GM19023 (cell line): ENCODE measurements around the gene ZNF609.

Source experiments
- ATAC-seq: cut with Tn5 transposase; IDR thresholded peaks from one replicate; pipeline ENCODE4 v1.9.1; 2021; ENCODE audit warnings: mild to moderate bottlenecking, moderate library complexity; ENCODE audit not compliant: unreplicated experiment

The ZNF609 gene

DNA sequence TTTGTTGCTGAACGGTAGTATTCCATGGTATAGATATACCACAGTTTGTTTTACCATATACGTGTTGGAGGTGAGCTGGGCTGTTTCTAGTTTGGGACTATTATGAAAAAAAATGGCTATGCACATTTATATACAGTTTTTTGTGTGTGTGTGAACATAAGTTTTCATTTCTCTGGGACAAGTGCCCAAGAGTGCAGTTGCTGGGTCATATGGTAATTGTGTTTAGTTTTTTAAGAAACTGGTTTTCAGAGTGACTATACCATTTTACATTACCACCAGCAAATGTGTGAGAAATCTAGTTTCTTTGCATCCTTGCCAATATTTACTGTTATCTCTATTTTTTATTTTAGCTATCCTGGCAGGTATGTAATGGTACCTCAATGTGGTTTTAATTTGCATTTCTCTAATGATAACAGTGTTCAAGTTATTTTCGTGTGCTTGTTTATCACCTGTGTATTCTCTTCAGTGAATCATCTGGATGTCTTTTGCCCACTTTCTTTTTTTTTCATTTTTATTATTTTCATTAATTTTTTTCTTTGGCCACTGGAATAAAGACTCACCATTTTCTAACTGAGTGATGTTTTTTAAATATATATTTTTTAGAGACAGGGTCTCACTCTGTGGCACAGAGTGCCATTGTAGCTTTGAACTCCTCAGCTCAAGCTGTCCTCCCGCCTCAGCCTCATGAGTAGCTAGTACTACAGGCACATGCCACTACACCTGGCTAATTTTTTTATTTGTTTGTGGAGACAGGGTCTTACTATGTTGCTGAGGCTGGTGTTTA is 75.3 kb downstream of the ZNF609 start:
- ATAC-seq: no peak

DNA sequence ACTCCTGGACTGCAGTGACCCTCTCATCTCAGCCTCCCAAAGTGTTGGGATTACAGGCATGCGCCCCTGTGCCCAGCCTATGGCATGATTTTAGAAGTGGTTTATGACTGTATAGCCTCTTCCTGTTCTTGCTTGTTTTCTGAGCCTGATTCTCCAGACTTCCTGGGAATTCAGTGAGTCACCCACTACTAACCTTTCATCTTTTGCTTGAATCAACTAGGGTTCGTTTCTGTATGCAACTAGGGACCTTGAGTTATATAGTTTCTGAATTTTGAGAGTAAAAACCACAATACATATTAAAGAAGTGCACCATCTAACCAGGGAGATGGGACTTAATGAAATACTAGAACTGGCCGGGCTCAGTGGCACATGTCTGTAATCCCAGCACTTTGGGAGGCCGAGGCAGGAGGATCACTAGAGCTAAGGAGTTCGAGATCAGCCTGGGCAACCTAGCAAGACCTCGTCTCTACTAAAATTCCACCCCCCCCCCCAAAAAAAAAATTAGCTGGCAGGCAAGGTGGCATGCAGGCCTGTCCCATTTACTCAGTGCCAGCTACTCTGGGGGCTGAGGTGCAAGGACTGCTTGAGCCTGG is 76.0 kb downstream of the ZNF609 start:
- no peak for ATAC-seq

DNA sequence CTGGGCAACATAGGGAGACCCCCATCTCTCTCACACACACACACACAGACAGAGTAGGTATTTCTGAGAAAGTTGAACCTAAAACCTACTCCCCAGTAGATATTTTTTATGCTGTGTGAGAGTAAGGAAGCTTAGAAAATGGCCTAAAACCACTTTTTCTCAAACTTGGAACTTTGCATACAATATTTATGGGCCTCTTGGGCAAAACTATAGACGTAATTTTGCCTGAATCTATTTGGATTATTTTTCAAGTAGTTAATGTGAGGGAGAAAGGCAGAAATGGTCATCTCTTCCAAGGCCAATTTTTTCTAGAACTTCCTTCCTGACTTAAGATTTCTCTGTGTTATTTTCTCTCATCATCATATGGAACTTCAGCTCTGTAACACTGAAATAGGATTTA is 81.7 kb downstream of the ZNF609 start:
- no peak for ATAC-seq

GRCh38 chr15:64544450-64544849 is 84.1 kb downstream of the ZNF609 start:
- no peak for ATAC-seq

GRCh38 chr15:64547275-64547674 is 86.9 kb downstream of the ZNF609 start:
- ATAC-seq: no peak

- no peak for ATAC-seq
These were observed 87.9 kb downstream of the ZNF609 start for GRCh38 chr15:64548235-64548634.

DNA sequence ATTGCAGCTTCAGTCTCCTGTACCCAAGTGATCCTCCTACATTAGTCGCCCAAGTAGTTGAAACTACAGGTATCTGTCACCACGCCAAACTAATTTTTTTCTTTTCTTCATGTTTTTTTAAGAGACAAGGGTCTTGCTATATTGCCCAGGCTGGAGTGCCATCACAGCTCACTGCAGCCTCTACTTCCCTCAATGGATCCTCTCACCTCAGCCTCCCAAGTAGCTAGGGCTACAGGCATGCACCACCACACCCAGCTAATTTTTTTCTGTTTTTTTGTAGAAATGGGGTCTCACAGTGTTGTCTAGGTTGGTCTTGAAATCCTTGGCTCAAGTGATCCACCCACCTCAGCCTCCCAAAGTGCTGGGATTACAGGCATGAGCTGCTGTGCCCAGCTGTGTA is 89.5 kb downstream of the ZNF609 start:
- no peak for ATAC-seq

- no peak for ATAC-seq
These were observed 92.0 kb downstream of the ZNF609 start for GRCh38 chr15:64552281-64552948.

- no peak for ATAC-seq
These were observed 98.2 kb downstream of the ZNF609 start for GRCh38 chr15:64558460-64559179.

DNA sequence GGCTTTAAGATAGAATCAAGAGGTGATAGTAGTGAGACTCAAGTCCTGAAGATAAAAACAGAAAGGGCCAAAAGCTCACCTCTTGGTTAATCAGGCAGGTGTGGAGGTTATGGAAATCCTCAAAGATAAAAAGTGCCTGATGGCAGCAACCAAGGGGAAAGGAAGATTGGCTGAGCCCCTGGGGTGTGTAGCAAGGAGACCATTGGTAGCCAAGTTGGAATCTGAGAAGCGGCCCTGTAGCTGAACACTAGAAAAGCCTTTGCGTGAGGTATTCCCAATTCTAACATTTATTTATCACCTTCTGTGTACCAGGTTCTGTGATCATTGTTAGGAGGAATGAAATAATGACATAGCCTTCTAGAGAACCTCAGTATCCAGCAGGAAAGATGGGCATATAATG is 98.9 kb downstream of the ZNF609 start:
- ATAC-seq: no peak

GRCh38 chr15:64560501-64560900 is 100.1 kb downstream of the ZNF609 start:
- ATAC-seq: no peak

DNA sequence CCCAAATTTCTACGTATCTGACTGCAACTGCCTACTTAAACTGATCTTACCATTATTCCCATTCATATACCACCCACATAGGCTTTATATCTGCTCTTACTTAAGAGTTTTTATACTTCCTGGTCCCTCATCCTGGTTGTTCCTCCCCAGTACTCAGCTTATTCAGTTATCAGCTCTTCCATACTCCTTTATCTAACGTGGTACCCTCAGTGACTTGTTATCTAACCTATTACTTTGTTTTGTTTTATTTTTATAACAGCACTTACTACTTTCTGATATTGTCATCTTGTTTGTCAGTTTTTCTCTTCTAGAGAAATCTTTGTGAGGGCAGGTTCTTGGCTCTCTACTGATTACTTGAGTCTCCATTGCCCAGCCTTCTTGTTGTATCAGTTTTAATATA is 100.6 kb downstream of the ZNF609 start:
- no peak for ATAC-seq

GRCh38 chr15:64562003-64562640 is 101.7 kb downstream of the ZNF609 start:
- no peak for ATAC-seq

GRCh38 chr15:64566102-64566501 is 105.7 kb downstream of the ZNF609 start:
- ATAC-seq: no peak

- ATAC-seq: no peak
These were observed 106.5 kb downstream of the ZNF609 start for GRCh38 chr15:64566629-64567427.

- no peak for ATAC-seq
These were observed 108.4 kb downstream of the ZNF609 start for GRCh38 chr15:64568765-64569164.

- no peak for ATAC-seq
These were observed 111.5 kb downstream of the ZNF609 start for GRCh38 chr15:64571857-64572291.

DNA sequence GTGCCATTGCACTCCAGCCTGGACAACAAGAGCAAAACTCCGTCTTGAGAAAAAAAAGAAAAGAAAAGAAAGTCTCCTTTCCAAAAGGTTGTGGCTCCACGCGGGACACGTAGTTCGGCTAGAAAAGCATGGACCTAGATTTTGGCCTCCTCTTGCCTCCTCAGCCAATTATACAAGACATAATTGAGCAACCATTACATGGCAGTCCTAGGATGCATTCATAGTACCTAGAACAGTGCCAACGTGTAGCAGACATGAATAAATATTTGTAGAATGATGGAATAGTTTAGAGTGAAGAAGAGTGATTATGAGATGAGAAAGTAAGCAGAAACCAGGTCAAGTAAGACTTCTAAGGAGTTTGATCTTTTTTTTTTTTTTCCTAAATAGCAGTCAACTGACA is 112.5 kb downstream of the ZNF609 start:
- ATAC-seq: no peak

DNA sequence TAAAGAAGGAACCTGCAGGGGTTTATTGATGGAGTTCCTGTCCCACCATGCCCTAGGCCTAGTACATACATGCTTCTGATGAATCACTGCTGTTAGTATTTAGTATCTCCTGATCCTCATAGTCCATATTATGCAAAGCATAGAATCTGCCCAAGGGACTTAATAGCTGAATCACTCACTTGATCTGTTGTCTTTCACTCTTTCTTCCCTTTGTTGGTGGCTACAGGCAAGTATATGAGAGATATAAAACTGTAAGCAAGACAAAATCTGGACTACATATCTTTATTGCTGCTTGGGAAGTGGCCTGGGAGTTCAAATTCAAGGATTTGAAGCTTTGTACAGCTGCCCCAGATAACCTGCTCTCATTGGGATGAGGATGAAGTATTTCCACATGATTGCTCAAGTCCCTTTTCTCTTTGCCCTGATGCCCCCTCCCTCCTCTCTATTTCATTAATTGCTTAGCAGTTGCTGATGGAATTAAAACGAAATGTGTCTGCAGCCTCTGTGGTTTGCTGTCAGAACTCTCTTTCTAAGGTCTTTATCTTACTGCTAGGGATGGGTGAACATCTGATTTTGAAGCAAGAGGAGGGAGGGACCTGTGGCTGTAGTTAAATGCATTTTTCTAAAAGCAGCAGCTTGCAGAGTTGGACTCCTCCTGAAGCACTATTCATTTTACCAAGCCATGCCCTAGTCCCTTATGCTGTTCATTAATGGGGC is 114.1 kb downstream of the ZNF609 start:
- no peak for ATAC-seq
